Measurements from ENCODE around the gene FBXW11. TPM values are rescaled to one million over a fixed set of nuclear protein-coding genes. Genes with fewer than 3 reads are reported as not detected.

FBXW11 gene
- total RNA-seq, 1 experiment from 2014 or later = 69.2 TPM

GRCh38 chr5:171820561-171820960, 185.9 kb downstream of the FBXW11 start:
- Histone ChIP-seq H3K4me3 (ENCODE audit: low read length) (no peak overlapping the region), H3K36me3 (ENCODE audit: low read depth, low read length) (no peaks in the 10 kb centered on the region), H3K9ac (ENCODE audit: low read length) (no peak overlapping the region), H2AFZ (ENCODE audit: low read length) (no peak overlapping the region), H3K79me2 (ENCODE audit: low read length) (no peaks in the 10 kb centered on the region), H3K27ac (ENCODE audit: low read length) (no peak overlapping the region), H3K9me3 (ENCODE audit: low read length) (no peaks in the 10 kb centered on the region), H3F3A (ENCODE audit: low read length, unreplicated experiment) (no peaks in the 10 kb centered on the region), H3K27me3 (ENCODE audit: low read length) (peaks cover 41% of the 10 kb centered on the region), H3K4me1 (ENCODE audit: insufficient read depth, low read length) (no peaks in the 10 kb centered on the region), H3K9me2 (replicated peaks; ENCODE audit: low read length) (no peaks in the 10 kb centered on the region), H4K20me1 (ENCODE audit: low read length) (no peaks in the 10 kb centered on the region), H3K4me2 (ENCODE audit: low read length) (no peak overlapping the region)
- TF ChIP-seq, protein P1, sequence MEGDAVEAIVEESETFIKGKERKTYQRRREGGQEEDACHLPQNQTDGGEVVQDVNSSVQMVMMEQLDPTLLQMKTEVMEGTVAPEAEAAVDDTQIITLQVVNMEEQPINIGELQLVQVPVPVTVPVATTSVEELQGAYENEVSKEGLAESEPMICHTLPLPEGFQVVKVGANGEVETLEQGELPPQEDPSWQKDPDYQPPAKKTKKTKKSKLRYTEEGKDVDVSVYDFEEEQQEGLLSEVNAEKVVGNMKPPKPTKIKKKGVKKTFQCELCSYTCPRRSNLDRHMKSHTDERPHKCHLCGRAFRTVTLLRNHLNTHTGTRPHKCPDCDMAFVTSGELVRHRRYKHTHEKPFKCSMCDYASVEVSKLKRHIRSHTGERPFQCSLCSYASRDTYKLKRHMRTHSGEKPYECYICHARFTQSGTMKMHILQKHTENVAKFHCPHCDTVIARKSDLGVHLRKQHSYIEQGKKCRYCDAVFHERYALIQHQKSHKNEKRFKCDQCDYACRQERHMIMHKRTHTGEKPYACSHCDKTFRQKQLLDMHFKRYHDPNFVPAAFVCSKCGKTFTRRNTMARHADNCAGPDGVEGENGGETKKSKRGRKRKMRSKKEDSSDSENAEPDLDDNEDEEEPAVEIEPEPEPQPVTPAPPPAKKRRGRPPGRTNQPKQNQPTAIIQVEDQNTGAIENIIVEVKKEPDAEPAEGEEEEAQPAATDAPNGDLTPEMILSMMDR (conservative IDR thresholded peaks at IDR 0.05; ENCODE audit: low read depth, low read length) = no peak
- TF ChIP-seq EZH2 (IDR thresholded peaks at IDR 0.05; ENCODE audit: low read length, unreplicated experiment) (no peak), EZH2phosphoT487 (IDR thresholded peaks at IDR 0.05; ENCODE audit: borderline replicate concordance, low read length) (no peak)
- ATAC-seq = no peak
- no peak for DNase-seq
- POLR2A ChIA-PET (ENCODE audit: unreplicated experiment) = no interaction called here
- intact Hi-C loops (cut with micrococcal nuclease) = no loop called here
- no TSS peak for BruUV-seq (replicated peaks)
- CTCF ChIA-PET = no interaction called here

DNA sequence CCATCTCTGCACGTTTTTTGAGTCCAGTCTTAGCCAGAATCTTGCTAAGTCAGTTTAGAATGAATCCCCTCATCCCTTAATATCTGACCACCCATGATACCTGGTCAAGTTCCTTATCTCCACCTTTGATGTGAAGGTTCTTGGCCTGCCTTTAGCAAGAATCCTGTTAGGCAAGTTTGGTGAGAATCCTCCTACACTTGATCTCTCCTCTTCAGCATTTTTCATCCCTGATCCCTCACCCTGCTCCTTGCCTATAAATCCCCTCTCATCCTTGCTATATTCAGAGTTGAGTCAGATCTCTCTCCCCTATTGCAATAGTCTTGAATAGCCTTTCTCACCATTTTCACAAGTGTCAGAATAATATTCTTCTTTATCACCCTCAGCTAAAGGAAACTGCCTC, 189.8 kb downstream of the FBXW11 start:
- H3K36me3 ChIP-seq (ENCODE audit: low read depth, low read length) = no peaks in the 10 kb centered on the region
- H3K79me2 ChIP-seq (ENCODE audit: low read length) = no peaks in the 10 kb centered on the region
- ChIA-PET POLR2A (ENCODE audit: unreplicated experiment) (no interaction called here), CTCF (no interaction called here)
- intact Hi-C loops (cut with micrococcal nuclease) = no loop called here
- no peaks in the 10 kb centered on the region for H4K20me1 ChIP-seq (ENCODE audit: low read length)
- ATAC-seq = no peak
- H2AFZ ChIP-seq (ENCODE audit: low read length) = no peak overlapping the region
- no peaks in the 10 kb centered on the region for H3F3A ChIP-seq (ENCODE audit: low read length, unreplicated experiment)
- no peaks in the 10 kb centered on the region; the same call in 1 of the 2 replicates for H3K4me1 ChIP-seq (ENCODE audit: insufficient read depth, low read length)
- no peaks in the 10 kb centered on the region for H3K9me2 ChIP-seq (replicated peaks; ENCODE audit: low read length)
- no peak overlapping the region for H3K4me3 ChIP-seq (ENCODE audit: low read length)
- no peak for DNase-seq
- TF ChIP-seq EZH2 (IDR thresholded peaks at IDR 0.05; ENCODE audit: low read length, unreplicated experiment) (no peak), EZH2phosphoT487 (IDR thresholded peaks at IDR 0.05; ENCODE audit: borderline replicate concordance, low read length) (no peak)
- TF ChIP-seq, protein P1 (conservative IDR thresholded peaks at IDR 0.05; ENCODE audit: low read depth, low read length) = no peak
- no TSS peak for BruUV-seq (replicated peaks)
- no peak overlapping the region for H3K27ac ChIP-seq (ENCODE audit: low read length)
- peaks cover 42% of the 10 kb centered on the region for H3K27me3 ChIP-seq (ENCODE audit: low read length)
- H3K9ac ChIP-seq (ENCODE audit: low read length) = no peak overlapping the region
- no peak overlapping the region for H3K4me2 ChIP-seq (ENCODE audit: low read length)
- no peaks in the 10 kb centered on the region for H3K9me3 ChIP-seq (ENCODE audit: low read length)

DNA sequence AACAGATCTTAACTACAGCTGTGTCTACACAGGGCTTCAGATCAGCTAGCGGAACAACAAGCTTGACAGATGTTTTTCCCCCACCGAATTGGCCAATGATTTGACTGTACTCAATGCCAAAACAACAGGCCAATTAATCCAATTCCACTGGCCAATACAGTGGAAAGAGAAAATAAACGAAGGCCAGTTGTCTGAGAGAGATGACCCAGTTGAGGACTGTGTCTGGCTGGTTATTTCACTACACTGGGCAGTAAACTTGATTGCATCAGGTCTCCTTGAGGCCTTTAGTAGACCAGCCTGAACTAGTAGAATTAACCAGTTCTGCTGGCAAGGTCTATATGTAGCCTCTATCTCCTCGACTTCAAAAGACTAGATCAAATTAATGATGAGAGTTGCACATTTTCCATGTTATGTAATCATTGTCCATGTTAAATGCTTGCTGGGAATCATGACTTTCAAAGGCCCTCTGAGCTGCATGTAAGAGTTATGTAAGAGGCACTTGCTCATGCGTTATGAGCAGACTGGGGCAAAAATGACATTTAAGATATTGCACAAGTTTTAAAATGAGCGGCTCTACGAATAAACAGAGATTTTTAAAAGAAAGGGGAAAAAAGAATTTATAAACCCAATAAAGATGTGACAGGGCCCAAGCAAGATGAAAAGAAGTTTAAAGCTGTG, 192.5 kb downstream of the FBXW11 start:
- Histone ChIP-seq H4K20me1 (ENCODE audit: low read length) (no peaks in the 10 kb centered on the region), H2AFZ (ENCODE audit: low read length) (no peak overlapping the region), H3K27me3 (ENCODE audit: low read length) (peaks cover 44% of the 10 kb centered on the region; the same call in 1 of the 2 replicates), H3K9me2 (replicated peaks; ENCODE audit: low read length) (no peaks in the 10 kb centered on the region), H3K79me2 (ENCODE audit: low read length) (no peaks in the 10 kb centered on the region), H3K9me3 (ENCODE audit: low read length) (no peaks in the 10 kb centered on the region), H3K27ac (ENCODE audit: low read length) (no peak overlapping the region), H3F3A (ENCODE audit: low read length, unreplicated experiment) (no peaks in the 10 kb centered on the region), H3K4me1 (ENCODE audit: insufficient read depth, low read length) (no peaks in the 10 kb centered on the region; the same call in 1 of the 2 replicates), H3K36me3 (ENCODE audit: low read depth, low read length) (no peaks in the 10 kb centered on the region), H3K9ac (ENCODE audit: low read length) (no peak overlapping the region), H3K4me3 (ENCODE audit: low read length) (no peak overlapping the region), H3K4me2 (ENCODE audit: low read length) (no peak overlapping the region)
- ChIA-PET POLR2A (ENCODE audit: unreplicated experiment) (interaction anchor here (0.7 kb wide), 1 partner anchor 30 kb away, joined by 6 read pairs; no protein-coding TSS in a partner anchor), CTCF (no interaction called here)
- intact Hi-C loops (cut with micrococcal nuclease) = no loop called here
- DNase-seq = no peak
- no peak for ATAC-seq
- BruUV-seq (replicated peaks) = no TSS peak
- TF ChIP-seq, protein P1 (conservative IDR thresholded peaks at IDR 0.05; ENCODE audit: low read depth, low read length) = no peak
- TF ChIP-seq EZH2phosphoT487 (IDR thresholded peaks at IDR 0.05; ENCODE audit: borderline replicate concordance, low read length) (no peak), EZH2 (IDR thresholded peaks at IDR 0.05; ENCODE audit: low read length, unreplicated experiment) (no peak)

Measured in PC-3 (cell line).